ENCODE measurements around the gene NUB1.

The NUB1 gene

DNA sequence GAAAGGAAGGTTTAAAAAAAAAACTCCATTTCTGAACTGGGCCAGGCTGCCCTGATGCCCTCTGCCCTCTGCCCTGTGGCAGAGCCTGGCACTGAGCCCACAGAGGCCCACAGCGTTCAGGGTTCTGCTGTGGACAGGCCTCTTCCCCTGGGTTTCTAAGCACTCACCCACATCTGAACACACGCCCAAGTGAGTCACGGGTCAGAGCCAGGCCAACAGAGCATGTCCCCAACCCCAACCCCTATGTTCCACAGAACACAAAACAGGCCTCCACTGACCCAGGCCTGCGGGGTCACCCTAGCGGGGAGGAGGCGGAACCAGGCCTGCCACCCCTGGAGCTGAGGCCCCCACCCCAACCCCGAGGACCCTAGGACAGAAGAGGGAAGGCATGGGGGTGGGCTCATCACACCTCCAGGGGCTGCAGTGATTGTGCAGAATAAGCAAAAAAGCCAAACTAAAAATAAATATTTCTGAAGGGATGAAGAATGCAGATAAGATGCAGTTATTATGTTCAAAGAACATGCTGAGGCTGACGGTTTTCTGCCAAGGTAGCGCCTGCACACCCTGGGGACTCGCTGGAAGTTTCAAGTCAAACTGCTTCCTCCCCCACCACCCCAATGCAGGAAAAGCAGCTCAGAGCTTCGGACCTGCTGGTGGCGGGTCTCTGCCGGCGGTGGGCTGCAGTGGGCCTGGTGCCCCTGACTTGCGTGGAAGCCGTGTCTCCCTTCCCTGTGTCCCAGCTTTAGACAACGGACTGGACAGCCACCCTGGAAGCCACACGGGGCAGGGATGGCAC lies 62.8 kb downstream of the NUB1 start:
- no peak for DNase-seq (ENCODE audit: low read depth, low spot score)

DNA sequence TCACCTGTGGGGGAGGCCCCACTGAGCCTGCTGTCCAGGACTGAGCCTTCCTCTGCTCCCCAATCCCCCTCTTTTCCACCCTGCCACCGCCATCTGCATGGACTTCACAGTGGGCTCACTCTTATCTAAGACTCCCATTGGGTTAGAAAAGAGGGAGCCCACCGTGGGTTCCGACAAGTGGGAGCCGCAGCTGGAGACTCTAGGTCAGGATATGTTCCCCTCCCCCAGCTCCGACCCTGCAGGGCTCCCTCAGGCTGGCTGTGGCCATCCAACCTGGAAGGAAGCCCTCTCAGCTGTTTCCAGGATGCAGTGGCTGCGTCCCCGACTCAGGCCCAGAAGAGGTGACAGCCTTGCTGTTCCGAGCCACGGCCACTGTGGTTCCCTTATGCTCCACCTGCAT lies 63.4 kb downstream of the NUB1 start:
- no peak for DNase-seq (ENCODE audit: low read depth, low spot score)

DNA sequence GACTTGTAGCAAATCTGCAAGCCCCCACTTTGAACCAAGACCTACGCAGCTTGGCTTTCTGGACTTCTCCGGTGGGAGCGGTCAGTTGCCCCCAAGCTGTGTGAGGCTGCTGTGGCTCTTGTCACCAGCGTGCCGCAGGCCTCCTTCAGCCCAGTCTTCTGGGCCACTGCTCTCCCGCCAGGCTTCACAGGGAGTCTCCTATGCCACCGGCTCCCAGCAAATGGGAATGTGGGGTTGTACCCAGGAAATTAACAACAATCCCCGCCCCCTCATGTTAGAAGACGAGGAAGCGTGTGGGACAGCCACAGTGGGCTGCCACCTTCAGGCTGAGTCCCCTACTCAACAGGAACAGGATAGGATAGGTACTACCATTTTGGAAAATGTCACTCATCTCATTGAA lies 64.0 kb downstream of the NUB1 start:
- DNase-seq (ENCODE audit: low read depth, low spot score): no peak

DNA sequence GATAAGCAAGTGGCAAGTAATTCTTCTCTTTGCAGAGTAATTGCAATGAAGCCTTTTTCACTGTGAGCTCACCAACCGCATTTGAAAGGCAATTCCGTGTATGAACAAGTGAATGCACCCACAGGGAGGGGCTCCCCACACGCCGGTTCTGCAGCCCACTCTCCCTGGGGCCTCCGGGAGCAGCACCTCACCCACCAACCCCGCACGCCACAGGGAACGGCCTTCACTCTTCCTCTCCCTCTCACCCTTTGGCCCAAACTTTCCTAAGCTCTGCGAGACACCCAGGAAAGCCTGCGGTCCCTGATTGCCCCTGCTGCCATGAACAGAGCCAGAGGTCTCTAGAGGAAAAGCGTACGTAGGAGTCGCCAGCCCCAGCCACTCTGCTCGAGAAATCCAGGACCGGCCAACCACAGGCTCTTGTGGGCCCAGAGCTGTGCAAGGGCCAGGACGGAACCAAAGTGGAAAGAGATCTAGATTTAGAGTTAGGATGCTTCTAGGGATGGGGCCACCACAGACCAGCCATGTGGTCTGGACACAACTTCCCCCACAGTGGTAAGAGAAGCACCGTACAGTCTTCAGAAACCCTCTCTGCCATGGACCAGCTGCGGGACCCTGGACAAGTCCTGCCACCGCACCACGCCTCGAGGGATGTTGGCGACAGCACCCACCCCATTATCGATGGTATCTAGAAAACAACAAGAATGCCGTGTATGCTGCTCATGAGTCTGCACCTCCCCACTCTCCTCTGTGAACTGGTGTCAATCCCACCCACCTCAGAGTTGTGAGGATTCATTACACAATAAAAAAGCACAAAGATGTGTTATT lies 64.7 kb downstream of the NUB1 start:
- DNase-seq (ENCODE audit: low read depth, low spot score): no peak

DNA sequence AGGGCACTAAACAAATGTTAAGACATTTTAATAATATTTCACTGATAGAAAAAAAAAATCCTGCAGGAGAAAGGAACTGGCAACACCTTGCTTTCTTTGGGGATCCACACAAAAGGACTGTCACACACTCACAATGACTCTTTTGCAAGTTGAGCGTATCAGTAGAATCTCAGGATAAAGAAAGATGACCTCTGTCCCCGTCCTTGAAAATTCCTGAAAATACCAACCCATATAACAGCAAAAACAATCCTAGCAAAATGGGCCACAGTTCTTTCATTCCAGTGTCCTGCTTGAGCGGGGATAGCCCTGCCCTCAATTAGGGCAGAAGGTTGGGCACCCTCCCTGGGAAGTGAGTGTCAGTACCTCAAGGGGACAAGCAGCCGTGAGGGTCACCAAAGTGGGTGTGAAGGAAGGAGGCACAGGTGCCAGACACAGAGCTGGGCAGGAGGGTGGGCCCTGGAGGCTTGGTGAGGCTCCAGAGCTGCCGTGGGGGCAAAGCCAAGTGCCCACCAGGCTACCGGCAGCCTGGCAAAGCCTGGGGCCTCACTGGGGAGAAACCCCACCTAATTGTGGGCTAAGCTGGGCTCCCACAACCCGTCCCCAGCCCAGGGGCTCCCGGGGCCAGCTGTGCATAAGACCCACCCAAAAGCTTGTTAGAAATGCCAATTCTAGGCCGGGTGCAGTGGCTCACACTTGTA lies 65.4 kb downstream of the NUB1 start:
- no peak for DNase-seq (ENCODE audit: low read depth, low spot score)

DNA sequence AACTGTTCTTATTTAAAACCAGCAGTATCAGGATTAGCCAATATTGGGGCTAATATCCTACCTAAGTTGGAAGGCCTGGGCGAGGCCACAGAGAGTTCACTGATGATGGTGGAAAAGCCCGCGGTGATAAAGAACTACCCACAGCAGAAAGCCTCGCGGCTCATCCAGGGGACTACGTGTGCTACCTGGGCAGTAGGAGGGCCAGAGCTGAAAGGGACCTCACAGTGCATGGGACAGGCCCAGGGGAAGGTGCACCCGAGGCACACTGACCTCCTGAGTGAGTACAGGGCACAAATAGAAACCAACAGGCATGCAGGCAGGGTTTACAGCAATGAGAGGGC lies 66.9 kb downstream of the NUB1 start:
- no peak for DNase-seq (ENCODE audit: low read depth, low spot score)

DNA sequence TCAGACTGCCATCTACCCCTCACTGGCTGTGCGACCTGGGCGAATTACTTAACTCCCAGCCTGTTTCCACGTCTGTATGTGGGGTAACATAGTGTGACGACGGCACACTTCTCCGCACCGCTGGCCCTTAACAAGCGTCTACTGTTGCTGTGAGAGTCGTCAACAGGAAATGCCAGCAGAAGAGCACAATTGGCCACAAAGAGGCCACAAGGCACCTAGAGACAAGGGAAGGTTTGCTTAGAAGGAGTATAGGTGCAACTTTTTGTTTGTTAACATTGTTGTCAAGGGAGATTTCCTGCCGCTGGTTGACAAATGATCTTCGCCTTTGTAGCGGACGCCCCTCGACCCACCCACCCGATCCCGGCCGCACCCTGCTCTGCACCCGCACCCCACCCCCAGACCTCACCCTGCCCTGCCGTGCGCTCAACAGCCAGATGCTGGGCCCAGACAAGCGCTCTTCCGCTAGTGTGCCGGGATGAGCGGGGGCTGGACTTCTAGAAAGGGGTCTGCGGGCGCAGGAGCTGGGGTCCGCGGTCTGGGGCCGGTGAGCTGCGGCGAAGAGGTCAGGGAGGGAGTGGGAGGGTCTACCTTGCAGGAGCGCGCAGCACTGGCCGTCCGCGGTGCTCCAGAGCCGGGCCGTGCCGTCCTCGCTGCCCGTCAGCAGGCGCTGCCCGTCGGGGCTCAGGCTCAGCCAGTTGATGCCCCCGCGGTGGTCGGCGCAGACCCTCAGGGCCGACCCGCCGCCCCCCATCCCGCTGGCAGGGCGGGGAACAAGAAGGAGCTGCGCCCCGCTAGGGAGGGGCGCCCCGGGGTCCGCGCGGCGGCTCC lies 67.4 kb downstream of the NUB1 start:
- DNase-seq (ENCODE audit: low read depth, low spot score): no peak

DNA sequence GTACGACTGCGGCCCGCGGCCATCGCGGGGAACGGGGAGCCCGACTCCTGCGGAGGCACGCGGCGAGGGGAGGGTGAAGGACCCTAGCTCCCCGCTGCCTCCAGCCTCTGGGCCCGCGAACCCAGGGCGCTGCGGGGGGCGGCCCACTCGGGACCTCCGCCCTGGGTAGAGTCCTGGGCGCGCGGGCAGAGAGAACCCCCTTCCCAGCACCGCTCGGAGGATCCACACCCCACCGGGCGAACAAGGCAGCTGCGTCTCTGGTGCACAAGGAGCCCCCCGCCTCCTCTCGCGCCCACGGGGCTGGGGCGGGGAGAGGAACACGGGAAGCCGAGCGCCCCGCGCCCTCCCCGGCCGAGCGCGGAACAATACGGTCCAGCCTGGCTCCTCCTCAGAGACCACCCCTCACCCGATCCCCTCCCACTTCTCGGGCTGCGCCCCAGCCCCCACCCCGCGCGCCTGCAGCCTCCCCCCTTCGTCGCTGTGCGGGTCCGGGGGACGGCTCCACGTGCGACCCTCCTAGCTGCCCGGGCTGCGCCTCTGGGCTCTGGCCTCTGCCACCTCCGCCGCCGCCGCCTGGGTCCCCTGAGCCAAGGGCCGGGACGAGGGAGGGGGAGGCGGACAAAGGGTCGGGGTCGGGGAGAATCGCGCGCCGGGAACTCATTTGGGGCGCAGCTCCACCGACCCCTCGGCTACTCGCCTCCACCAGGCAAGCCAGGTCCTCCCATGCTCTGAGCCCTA lies 68.2 kb downstream of the NUB1 start, which contains the start of gene WDR86:
TSS of gene WDR86 (minus strand) at position 372 of the 738 bp plus-strand sequence. CDS start 449 bp downstream, outside the sequence.
- no peak for DNase-seq (ENCODE audit: low read depth, low spot score)

DNA sequence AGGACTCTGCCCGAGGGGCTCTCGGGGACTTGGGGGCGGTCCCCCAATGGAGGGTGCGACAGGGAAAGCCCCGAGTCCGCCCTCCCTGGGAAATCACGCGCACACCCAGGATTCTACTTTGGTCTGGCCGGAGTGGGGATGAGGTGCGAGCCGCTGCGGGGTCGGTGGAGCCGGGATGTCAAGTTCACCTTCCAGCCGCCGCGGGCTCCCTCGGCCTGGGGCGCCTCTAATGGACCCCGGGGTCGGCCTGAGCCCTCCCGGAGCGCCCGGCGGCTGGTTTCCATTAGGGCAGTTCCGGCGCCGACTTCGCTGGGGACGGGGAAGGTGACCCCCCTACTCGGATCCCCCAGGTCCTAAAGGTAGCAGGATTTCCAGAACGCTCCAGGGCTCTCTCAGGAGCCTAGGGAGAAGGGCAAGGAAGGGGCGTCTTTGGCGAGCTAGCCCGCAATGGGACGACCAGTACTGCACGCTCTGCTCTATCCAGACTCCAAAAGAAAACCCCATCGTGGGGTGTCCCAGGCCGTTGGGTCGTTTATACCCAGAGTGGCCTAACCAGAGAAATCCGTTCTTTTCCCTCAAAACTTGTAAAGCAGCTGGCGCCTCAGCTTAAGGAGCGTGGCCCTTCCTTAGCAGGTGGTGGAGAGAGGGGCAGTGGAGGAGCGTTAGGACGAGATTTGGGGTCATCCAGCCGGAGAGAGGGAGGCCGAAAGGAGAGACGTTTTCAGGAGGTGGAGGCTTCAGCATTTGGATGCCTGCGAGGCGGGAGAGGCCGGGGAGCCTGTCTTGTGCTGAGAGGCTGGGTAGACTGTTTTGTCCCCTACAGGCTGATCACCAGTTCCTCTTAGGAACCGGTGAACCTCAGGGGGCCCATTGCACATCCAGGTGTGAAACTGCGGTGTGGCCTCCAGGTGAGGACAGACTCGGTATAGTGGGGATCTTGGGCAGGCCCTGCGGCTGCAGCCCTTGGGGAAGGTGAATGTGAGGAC lies 69.1 kb downstream of the NUB1 start:
- no peak for DNase-seq (ENCODE audit: low read depth, low spot score)

DNA sequence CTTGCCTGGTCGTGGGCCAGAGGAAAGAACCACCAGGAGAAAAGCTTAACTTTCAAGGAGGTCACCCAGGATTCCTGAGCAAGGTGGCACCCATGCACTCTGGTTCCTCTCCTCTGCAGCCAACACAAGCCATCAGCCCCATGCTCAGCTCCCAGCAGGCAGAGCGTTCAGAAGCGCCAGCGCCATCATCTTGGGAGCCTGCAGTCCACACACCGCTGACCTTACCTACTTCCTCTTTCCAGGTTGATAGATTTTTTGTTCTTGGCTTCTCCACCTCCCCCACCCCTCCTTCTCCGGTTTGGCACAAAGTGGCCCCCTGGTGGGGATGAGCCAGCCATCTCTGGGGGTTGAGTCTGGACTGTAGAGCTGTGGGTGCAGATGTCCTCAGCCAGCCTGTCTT lies 69.9 kb downstream of the NUB1 start:
- no peak for DNase-seq (ENCODE audit: low read depth, low spot score)

DNA sequence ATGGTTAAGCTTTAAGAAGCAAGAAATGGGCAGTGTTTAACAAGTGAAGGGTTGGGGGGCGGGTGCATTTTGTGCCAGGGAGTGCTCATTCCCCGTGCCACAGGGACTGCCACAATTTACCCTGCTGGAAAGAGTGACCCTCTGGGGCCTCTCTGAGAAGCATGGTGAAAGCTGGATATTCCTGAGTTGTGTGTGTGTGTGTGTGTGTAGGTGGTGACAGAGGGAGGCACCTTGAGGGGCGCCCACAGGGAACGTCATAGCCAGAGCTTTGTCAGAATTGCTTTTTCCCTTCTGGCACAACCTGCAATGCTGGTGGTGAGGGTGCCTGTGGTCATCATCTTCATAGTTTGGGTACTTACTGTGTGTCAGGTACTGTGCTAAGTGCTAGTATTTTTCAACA lies 70.7 kb downstream of the NUB1 start:
- no peak for DNase-seq (ENCODE audit: low read depth, low spot score)

DNA sequence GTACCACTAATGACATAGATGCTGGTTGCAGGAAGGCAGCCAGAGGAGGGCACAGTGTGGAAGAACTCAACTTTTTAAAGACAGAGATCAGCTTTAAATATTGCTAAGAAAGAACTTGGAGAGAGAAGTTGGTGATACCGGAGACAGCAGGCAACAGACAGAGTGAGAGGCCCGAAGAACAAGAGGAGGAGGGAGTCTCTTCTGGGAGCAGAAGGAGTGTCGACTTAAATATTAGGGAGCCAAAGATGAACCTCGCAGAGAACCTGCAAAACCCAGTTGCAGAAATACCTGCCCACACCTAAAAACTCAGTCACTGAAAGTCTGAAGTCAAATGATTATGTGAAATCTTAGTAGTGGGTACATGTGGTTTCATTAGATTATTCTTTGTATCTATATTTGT lies 71.6 kb downstream of the NUB1 start:
- no peak for DNase-seq (ENCODE audit: low read depth, low spot score)

DNA sequence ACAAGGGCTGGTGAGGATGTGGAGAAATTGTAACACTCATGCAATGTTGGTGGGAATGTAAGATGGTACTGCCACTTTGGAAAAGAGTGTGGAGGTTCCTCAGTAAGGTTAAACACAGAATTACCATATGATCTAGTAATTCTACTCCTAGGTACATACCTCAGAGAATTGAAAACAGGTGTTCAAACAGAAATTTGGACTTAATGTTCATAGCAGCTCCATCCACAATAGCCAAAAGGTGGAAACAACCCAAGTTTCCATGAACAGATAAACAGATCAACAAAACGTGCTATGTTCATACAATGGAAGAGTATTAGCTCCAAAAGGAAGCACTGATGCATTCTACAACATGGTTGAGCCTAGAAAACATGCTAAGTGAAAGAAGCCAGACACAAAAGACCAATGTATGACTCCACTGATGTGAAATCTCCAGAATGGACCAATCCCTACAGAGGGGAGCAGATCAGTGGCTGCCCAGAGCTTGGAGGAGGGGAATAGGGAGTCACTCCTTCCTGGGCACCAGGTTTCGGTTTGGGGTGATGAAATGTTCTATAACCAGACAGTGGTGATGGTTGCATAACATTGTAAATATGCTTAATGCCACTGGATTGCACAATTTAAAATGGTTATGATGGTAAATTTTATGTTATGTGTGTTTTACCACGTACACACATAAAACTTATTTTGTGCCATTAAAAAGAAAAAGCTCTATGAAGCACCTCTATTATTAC lies 73.9 kb downstream of the NUB1 start:
- DNase-seq (ENCODE audit: low read depth, low spot score): no peak

DNA sequence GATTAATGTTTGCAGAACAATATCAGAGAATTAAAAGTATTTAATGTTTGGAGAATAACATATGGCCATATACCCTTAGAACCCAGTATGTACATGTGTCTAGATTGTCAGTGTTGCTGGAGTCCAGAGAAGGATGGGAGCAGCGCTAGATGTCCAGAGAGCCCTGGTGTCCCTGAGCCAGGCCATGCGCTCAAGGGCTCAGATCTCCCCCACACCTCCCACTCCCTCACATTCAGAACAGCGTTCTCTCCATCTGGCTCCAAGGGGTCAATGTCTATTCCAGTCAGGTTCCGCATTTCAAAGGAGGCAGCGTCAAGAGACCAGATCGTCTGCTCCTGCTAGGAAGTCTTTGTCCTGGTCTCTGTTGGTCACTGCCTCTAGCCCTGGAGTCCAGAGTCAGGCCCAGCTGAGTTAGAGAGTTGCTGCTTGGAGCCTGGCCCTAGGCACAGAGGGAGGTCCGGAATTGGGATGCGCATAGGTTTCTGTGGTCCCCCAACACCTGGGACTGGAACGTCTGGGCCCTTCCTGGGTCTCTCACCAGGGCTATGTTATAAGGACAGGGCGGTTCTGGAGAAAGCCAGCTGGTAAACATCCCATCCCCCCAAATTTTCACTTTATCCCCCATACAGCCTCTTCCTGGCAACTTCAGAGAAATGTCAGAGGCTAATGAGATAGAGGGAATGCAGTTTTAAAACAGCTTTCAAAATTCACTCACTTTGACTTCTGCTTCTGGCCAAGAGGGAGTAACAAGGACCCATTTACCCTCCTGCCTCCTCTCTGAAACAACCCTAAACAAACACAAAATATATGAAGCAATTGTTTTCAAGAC lies 74.7 kb downstream of the NUB1 start:
- no peak for DNase-seq (ENCODE audit: low read depth, low spot score)

DNA sequence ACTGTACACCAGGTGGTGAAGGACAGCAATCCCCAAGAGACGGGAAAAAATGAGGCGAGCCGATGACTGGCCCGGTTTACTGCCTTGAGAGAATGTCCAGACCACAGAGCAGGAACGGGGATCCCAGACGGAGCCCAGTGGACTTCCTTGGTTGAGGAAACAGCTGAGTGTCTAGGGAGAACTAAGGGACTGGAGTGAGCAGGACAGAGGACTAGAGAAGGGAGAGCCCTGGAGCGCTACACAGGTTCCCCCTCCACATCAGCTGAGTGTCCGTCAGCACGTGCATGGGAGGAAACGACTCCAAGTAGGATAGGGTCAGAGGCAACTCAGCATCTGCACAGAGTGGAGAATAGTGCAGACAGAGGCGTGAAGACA lies 75.3 kb downstream of the NUB1 start:
- DNase-seq (ENCODE audit: low read depth, low spot score): no peak

DNA sequence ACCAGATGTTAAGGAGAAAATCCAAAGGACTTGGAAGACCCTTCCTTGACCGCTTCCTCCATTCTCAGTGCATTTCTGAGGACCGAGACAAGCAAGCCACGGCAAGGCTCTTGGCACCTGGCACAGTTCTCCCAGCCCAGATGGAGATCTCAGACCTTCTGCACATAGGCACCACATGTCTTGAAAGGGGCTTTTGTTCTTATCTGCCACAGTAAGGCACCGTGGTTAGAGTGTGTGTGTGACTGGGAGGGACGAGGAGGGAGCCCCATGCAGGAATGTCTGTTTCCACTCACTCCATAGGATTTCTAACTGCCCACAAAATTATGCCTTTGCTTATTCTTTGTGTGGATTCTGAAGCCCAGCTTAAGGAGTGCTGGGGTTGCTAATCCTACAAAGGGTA lies 78.5 kb downstream of the NUB1 start:
- no peak for DNase-seq (ENCODE audit: low read depth, low spot score)

DNA sequence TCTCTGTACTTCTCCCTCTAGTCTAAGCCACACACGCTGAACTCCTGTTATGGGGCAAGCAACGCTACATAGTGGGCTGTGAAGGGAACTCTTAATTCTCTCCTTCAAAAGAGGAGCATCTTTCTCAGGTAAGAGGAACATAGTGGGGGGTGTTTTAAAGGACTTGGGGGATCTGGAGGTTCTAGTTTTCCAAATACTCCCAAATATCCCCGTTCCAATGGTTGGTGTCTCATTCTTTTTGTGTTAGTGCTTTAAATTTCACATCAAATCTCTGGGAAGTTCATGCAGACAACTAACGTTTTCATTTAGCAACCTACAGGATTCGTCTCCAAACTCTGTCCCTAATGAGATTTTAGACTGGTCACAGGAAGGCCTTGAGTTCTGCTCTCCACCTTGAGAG lies 80.6 kb downstream of the NUB1 start:
- DNase-seq (ENCODE audit: low read depth, low spot score): no peak

DNA sequence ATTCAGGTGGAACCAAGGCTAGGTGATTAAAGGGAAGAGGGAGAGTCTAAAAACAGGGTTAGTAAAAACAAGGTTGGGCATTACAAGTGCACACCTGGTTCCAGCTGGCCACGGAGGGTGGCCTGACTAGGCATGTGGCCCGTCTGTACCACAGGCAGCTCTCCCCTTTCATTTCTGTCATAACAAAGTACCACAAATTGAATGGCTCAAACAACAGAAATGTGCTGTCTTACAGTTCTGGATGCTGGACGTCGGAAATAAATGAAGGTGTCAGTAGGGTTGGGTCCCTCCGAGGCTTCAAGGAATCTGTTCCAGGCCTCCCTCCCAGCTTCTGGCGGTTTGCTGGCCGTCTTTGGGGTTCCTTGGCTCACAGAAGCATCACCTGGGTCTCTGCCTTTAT lies 81.6 kb downstream of the NUB1 start:
- DNase-seq (ENCODE audit: low read depth, low spot score): no peak

Data from activated CD4-positive, CD25-positive, alpha-beta regulatory T cell treated with anti-CD3 and anti-CD28 coated beads, Interleukin-2, amount 50 U/mL, for 16 hours (primary cell).